ENCODE results near the gene TPX2. TPM values are rescaled to one million over a fixed set of nuclear protein-coding genes. Genes with fewer than 3 reads are reported as not detected.

The TPX2 gene
- total and polyA plus RNA-seq, 2 donors (not counting 1 experiment from before 2014, with no cell fraction given): 0.30 to 0.31 TPM

GRCh38 chr20:31698803-31699718 is 40.0 kb upstream of the TPX2 start:
- Histone ChIP-seq H3K9me3 (ENCODE audit: control extremely low read depth in 1 of 3, control insufficient read depth in 2 of 3, insufficient read depth in 1 of 3, low read length in 2 of 3) (no peaks in the 10 kb centered on the region), H3K9ac (ENCODE audit: low read length) (no peak overlapping the region), H3K4me3 (ENCODE audit: control extremely low read depth in 1 of 5, extremely low read depth in 1 of 5, insufficient read depth in 1 of 5, low read depth in 2 of 5, low read length in 4 of 5) (no peak overlapping the region), H3K4me2 (replicated peaks; ENCODE audit: low read depth, low read length, poor library complexity, severe bottlenecking) (no peak overlapping the region), H3K79me2 (ENCODE audit: control insufficient read depth, insufficient read depth, low read length) (peaks cover 39% of the 10 kb centered on the region), H2AFZ (ENCODE audit: insufficient read depth, low read depth, low read length, poor library complexity, severe bottlenecking) (no peak overlapping the region), H4K20me1 (ENCODE audit: control insufficient read depth, insufficient read depth, low read length, poor library complexity, severe bottlenecking) (no peaks in the 10 kb centered on the region), H3K36me3 (replicated peaks in 1 of 2; ENCODE audit: control extremely low read depth in 1 of 2, control insufficient read depth in 1 of 2, extremely low read depth in 1 of 2, insufficient read depth in 2 of 2, low read length in 1 of 2) (peaks cover 5 to 14% of the 10 kb centered on the region in 2 experiments), H3K27ac (ENCODE audit: low read length in 2 of 2) (peak overlapping the region; percentile 9 to 22), H3K4me1 (ENCODE audit: control insufficient read depth in 2 of 2, insufficient read depth in 2 of 2, low read length in 2 of 2) (peaks cover 10 to 13% of the 10 kb centered on the region in 2 donors), H3K27me3 (replicated peaks in 1 of 4; ENCODE audit: control extremely low read depth in 1 of 4, control insufficient read depth in 3 of 4, insufficient read depth in 4 of 4, low read length in 3 of 4) (no peaks in the 10 kb centered on the region)
- Mint-ChIP-seq H3K9me3 (ENCODE audit: insufficient read depth) (no peaks in the 10 kb centered on the region), H3K4me3 (peak overlapping the region; percentile 7), H3K4me1 (peaks cover 30% of the 10 kb centered on the region), H3K27ac (no peak overlapping the region), H3K27me3 (no peaks in the 10 kb centered on the region)
- 57% methylated on average over 3 of the region's 6 CpGs for WGBS (ENCODE audit: insufficient coverage)
- DNase-seq: peak; percentile 36
- TF ChIP-seq EZH2 (IDR thresholded peaks at IDR 0.05; ENCODE audit: borderline replicate concordance, insufficient read depth, low read depth, low read length, poor library complexity, severe bottlenecking) (no peak), CTCF (IDR thresholded peaks at IDR 0.05) (no peak)
- ATAC-seq (ENCODE audit: low read depth): peak; percentile 53
- intact Hi-C loops (cut with micrococcal nuclease): no loop called here
- POLR2A ChIA-PET: no interaction called here
- CTCF ChIA-PET: interaction anchor here (1.5 to 2.6 kb wide), 3 partner anchors 14 to 37 kb away, joined by 8 to 12 read pairs (median 10); partner anchors contain the start of gene BCL2L1

All from B cell (primary cell).